GM18907 (cell line): ENCODE results near the gene SAP30BP.

ENCODE experiments used
- ATAC-seq: cut with Tn5 transposase; IDR thresholded peaks from one replicate; pipeline ENCODE4 v1.9.1; 2021; ENCODE audit warnings: mild to moderate bottlenecking, moderate library complexity; ENCODE audit not compliant: unreplicated experiment

The SAP30BP gene

GRCh38 chr17:75684249-75684648, 17.1 kb downstream of the SAP30BP start:
- no peak for ATAC-seq

- no peak for ATAC-seq
Measured at GRCh38 chr17:75684924-75685323, 17.8 kb downstream of the SAP30BP start.

DNA sequence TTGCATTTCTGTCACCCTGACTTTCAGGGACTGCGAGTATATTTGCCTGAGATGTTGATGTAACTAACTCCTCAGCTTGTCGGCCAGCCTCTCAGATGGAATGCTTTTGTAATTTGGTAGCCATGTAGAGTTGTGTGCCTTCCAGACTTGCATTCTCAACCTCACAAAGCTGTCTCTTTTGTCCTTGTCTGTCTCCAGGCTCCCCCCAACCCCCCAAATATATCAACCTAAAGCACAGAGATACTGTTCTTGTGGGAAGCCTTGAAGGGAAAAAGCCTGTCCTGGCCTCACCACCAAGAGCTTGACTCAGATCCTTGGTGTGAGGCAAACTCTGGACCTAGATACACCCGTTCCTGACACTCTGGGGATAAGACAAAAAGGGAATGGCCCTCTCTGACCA, 18.4 kb downstream of the SAP30BP start:
- ATAC-seq: no peak

- no peak for ATAC-seq
Measured at GRCh38 chr17:75688209-75688825, 21.2 kb downstream of the SAP30BP start.

DNA sequence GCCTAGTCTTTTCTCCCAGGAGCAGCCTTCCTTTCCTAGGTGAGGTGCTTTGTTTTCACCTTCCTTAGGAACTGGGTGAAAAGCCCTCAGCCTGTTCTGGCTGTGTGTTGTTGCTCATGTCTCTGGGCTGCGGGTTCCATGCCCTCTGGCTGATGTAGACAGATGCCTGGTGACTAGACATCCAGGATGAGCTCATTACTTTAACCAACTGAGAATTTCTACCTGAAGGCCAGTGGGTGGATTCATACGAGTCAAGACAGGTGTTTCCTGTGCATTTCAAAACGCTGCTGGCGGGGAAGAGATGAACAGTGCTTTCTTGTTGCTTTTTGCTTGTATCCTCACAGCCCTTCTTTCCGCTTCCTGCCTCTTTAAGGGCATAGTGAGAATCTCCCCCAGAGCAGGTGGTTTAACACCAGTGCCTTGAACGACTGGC, 22.3 kb downstream of the SAP30BP start:
- peak; percentile 39 for ATAC-seq

DNA sequence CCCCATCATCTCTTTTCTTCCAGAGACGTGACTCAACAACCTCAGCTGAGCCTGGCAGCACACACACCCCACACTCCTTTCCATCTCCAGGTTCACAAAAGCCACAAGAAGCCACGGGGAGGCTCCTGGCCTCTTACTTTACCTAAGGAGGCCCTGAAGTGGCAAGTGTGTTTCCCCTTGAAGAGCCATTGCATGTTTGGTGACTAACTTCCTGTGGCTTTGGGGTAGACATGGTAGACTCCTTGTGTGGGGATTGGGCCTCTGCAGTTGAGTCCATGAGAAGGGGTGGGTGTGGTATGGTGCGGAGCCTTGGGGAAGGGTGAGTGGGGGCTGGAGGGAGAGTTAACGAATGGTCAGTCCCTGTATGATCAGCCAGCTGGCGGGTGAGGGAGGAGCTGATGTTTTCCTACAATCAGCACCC, 24.2 kb downstream of the SAP30BP start:
- no peak for ATAC-seq

GRCh38 chr17:75691801-75692626, 24.9 kb downstream of the SAP30BP start:
- no peak for ATAC-seq

- no peak for ATAC-seq
Measured at GRCh38 chr17:75692976-75693375, 25.8 kb downstream of the SAP30BP start.

- no peak for ATAC-seq
Measured at GRCh38 chr17:75693500-75694481, 26.7 kb downstream of the SAP30BP start.

- ATAC-seq: no peak
Measured at GRCh38 chr17:75694536-75694935, 27.4 kb downstream of the SAP30BP start.

GRCh38 chr17:75695141-75695829, 28.1 kb downstream of the SAP30BP start:
- ATAC-seq: no peak

- no peak for ATAC-seq
Measured at GRCh38 chr17:75695830-75696271, 28.7 kb downstream of the SAP30BP start.

DNA sequence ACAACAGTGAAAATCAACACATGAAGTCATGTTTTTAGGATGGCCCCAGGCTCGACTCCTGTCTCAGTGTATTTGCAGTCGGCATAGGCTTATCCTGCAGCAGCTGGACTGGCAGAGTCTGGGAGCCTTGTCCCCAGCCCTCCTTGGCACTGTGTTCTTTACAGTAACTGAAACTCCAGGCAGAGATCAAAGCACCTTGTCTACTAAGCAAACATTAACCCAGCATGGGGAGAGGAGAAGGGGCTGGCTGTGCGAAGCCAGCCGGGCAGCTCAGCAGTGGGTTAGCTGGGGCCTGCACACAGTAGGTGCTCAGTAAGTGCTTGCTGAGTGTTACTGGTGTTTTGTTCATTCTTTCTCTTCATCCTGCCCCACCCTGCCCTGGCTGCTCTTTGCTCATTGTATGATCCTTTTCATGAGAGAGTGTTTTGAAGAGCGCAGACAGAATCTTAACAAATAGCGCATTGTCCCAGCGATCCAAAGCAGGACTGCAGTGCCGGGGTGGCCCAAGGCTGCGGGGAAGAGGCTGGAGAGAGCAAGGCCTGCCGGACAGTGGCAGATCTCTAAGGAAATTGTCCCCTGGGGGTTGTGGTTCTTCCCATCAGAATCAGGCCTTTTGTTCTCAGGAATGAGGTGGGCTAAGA, 30.6 kb downstream of the SAP30BP start:
- no peak for ATAC-seq

DNA sequence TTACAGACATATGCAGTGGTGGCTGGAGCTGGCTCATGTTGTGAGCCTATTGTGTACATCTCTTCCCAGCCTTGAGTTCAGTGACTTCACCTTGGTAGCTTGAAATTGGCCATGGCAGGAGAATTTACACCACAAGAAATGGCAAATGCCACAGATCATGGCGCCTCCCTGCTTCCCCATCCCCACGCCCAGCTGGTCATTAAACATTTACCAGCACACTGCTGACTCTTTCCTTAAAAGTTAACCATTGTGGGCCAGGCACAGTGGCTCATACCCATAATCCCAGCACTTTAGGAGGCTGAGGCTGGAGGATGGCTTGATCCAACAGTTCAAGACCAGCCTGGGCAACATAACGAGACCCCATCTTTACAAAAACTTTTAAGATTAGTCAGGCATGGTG, 31.5 kb downstream of the SAP30BP start:
- no peak for ATAC-seq

GRCh38 chr17:75701288-75701687, 34.1 kb downstream of the SAP30BP start:
- no peak for ATAC-seq

DNA sequence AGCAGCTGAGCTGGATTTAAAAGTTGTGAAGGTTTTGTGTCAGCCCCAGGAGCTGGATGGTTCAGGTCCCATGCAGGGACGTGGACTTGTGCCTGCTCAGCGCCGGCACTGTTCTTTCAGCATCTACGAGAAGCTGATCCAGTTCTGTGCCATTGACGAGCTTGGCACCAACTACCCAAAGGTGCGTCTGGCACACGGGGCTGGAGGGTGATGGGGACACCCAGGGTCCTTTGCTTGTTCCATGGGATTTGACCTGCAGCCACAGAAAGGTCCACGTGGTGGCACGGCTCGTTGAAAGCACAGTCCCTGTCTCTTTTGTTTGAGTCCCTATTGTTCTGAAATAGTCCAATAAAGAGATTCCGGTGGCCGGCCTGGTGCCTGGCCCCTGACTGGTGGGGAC, 36.1 kb downstream of the SAP30BP start:
- ATAC-seq: no peak

DNA sequence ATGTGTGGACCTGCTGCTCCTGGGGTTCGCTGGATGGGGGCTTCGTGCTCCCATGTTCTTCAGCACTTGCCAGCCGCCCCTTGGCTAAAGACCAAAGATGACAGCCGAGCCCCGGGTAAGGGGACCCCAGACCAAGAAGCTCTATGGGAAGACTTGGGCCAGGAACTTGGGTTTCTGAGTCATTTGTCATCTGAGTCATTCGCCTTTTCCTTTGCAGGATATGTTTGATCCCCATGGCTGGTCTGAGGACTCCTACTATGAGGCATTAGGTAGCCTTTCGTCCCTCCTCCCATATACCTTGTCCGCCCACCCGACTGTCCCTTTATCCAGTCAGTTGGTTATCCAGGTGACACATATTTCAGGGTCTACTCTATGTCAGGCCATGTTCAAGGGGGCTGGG, 36.5 kb downstream of the SAP30BP start:
- no peak for ATAC-seq

DNA sequence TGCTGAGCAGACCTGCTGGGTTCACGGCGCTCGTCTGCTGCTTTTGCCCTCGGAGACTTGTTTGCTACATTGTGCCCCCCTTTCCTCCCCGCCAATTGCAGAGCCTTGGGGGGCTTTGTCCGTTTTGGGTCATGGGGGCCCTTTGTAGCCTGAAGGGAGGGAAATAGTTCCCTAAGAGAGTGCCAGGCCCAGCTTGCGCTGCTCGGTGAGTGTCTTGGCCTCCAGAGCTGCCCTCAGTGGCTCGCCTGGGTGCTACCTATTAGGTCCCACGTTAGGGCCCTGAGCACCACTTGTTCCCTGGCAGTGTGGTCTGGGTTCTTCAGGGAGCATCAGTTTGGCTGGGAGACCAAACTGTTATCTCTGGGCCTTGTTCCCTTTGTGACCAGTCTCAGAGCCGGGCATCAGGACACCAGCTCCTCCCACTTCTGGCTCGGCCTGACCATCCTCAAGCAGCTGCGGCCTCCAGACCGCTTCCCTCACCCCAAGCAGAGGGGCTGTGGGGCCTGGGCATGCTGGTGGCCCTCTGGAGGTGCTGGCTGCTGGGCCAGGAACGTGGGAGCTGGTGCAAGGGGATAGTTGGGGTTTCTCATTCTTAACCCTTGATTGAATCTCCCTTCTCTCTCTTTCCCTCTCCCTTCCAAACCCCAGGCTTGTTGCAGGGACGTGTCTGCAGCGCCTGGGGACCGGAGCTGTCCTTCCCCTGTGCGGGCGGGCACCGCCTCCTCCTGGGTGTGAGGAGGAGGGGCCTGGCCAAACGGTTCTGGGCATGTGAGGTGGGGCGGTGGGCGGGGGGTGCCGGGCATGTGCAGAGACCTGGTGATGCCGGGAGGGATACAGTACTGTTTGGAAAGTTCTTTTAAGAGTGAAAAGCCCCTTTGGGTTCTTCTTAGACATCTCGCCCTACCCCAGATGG, 38.1 kb downstream of the SAP30BP start:
- ATAC-seq: no peak
